GM23248 (cell line): ENCODE measurements around the gene TM4SF4. TPM values are rescaled to one million over a fixed set of nuclear protein-coding genes. Genes with fewer than 3 reads are reported as not detected.

Experiments
- DNase-seq: peaks from one replicate; pipeline ENCODE4 v3.0.0-alpha.2; 2015
- H2AFZ ChIP-seq: fragments of 200-600 bp; sonication (generic); 2 replicates; pipeline ENCODE4 v1.6.1; 2016; ENCODE audit warnings: antibody characterized with exemption
- H3F3A ChIP-seq: fragments of 200-600 bp; sonication (generic); 2 replicates; pipeline ENCODE4 v1.6.1; 2016; ENCODE audit warnings: mild to moderate bottlenecking, antibody characterized with exemption, mixed run types; ENCODE audit not compliant: insufficient read depth
- H3K27ac ChIP-seq: fragments of 200-600 bp; sonication (generic); 2 replicates; pipeline ENCODE4 v1.5.1; 2016; ENCODE audit warnings: mild to moderate bottlenecking
- H3K27me3 ChIP-seq: fragments of 200-600 bp; sonication (generic); replicated peaks from 2 replicates; pipeline ENCODE4 v1.6.1; 2016; ENCODE audit warnings: mild to moderate bottlenecking; ENCODE audit not compliant: insufficient read depth
- H3K36me3 ChIP-seq: fragments of 200-600 bp; sonication (generic); 2 replicates; pipeline ENCODE4 v1.6.1; 2016; ENCODE audit warnings: low read depth, mild to moderate bottlenecking
- H3K4me1 ChIP-seq: fragments of 200-600 bp; sonication (generic); 2 replicates; pipeline ENCODE4 v1.6.1; 2016; ENCODE audit warnings: mild to moderate bottlenecking; ENCODE audit not compliant: insufficient read depth
- H3K4me2 ChIP-seq: fragments of 200-600 bp; sonication (generic); one replicate; pipeline ENCODE4 v1.6.1; 2016; ENCODE audit warnings: mild to moderate bottlenecking; ENCODE audit not compliant: unreplicated experiment
- H3K4me3 ChIP-seq: fragments of 200-600 bp; sonication (generic); 2 replicates; pipeline ENCODE4 v1.5.1; 2016; ENCODE audit warnings: mild to moderate bottlenecking
- H3K79me2 ChIP-seq: fragments of 200-600 bp; sonication (generic); 2 replicates; pipeline ENCODE4 v1.6.1; 2016; ENCODE audit warnings: mild to moderate bottlenecking; ENCODE audit not compliant: insufficient read depth
- H3K9ac ChIP-seq: fragments of 200-600 bp; sonication (generic); 2 replicates; pipeline ENCODE4 v1.6.1; 2016; ENCODE audit warnings: mild to moderate bottlenecking
- H3K9me2 ChIP-seq: fragments of 200-600 bp; sonication (generic); 2 replicates; pipeline ENCODE4 v1.6.1; 2016; ENCODE audit warnings: mixed run types, mild to moderate bottlenecking, moderate library complexity; ENCODE audit not compliant: insufficient read depth
- H3K9me3 ChIP-seq: fragments of 200-600 bp; sonication (generic); one replicate; pipeline ENCODE4 v1.6.1; 2017; ENCODE audit warnings: low read depth
- H4K20me1 ChIP-seq: fragments of 200-600 bp; sonication (generic); 2 replicates; pipeline ENCODE4 v1.6.0; 2016; ENCODE audit not compliant: insufficient read depth
- EZH2 ChIP-seq: fragments of 200-600 bp; sonication (generic); IDR thresholded peaks from 2 replicates; pipeline ENCODE4 v1.6.1; 2018; ENCODE audit warnings: antibody characterized with exemption, mild to moderate bottlenecking; ENCODE audit not compliant: insufficient read depth, poor library complexity, severe bottlenecking
- EZH2phosphoT487 ChIP-seq: fragments of 200-600 bp; sonication (generic); IDR thresholded peaks from 2 replicates; pipeline ENCODE4 v1.6.1; 2018; ENCODE audit warnings: antibody characterized with exemption, moderate library complexity, mild to moderate bottlenecking, low read depth; ENCODE audit not compliant: insufficient read depth
- WGBS, 2 experiments: methylation state at CpG; one replicate each; pipeline ENCODE4 v1.1.6; 2015 to 2017; ENCODE audit warnings: low lambda C conversion rate in 2 of 2, low coverage in 1 of 2; ENCODE audit errors: missing lambda C conversion rate in 2 of 2; 5-methylcytosine and 5-hydroxymethylcytosine counted together
- in situ Hi-C: fragments of 300-500 bp; cut with MboI; formaldehyde crosslinking; loops from 2 replicates; pipeline ENCODE4 v1.15.0; 2020
- polyA plus RNA-seq: library from polyadenylated mRNA; unstranded; fragments of >200 nt; fragmentation: Nextera tagmentation; extraction: Ambion mirVana; gene quantifications from 2 replicates; pipeline ENCODE4 v1.2.1, GENCODE V29; 2016
- total RNA-seq: library from RNA; depleted of rRNA; stranded (reverse); fragments of >200 nt; shearing (Covaris generic); gene quantifications from 2 replicates; pipeline ENCODE4 v1.2.3, GENCODE V29; 2014; rRNA removed

The TM4SF4 gene
- total RNA-seq, result 0.97 TPM in 1 of 2 replicates, not detected in the other
- polyA plus RNA-seq, result 0.48 and 0.96 TPM in 2 replicates

GRCh38 chr3:149474250-149474817, at the start of gene TM4SF4:
Gene TM4SF4 (plus strand): TSS chr3:149474697. CDS start chr3:149474878, 181 bp downstream.
- Histone ChIP-seq H3K4me1 (peaks cover 55% of the 10 kb centered on the region), H3F3A (peaks cover 50% of the 10 kb centered on the region), H3K9me3 (no peaks in the 10 kb centered on the region), H3K9me2 (no peaks in the 10 kb centered on the region), H3K9ac (no peak within 1 kb of the TSS), H3K4me2 (peak within 1 kb of the TSS; percentile 11), H2AFZ (no peak within 1 kb of the TSS), H3K79me2 (no peaks in the 10 kb centered on the region), H3K27ac (peak within 1 kb of the TSS; percentile 65), H3K4me3 (no peak within 1 kb of the TSS), H4K20me1 (no peaks in the 10 kb centered on the region), H3K27me3 (no peaks in the 10 kb centered on the region), H3K36me3 (no peaks in the 10 kb centered on the region)
- DNase-seq, result no peak
- no peak for TF ChIP-seq EZH2phosphoT487
- TF ChIP-seq EZH2, result no peak
- in situ Hi-C loops, result no loop called here
- WGBS, 2 experiments, result 81% methylated on average over 5 of the region's 5 CpGs

GRCh38 chr3:149424918-149425317, 49.6 kb upstream of the TM4SF4 start:
- no peaks in the 10 kb centered on the region for H3K79me2 ChIP-seq
- no peak overlapping the region for H2AFZ ChIP-seq

GRCh38 chr3:149426325-149426724, 48.2 kb upstream of the TM4SF4 start:
- in situ Hi-C loops, result no loop called here
- no peak overlapping the region for H3K9ac ChIP-seq
- no peak for TF ChIP-seq EZH2phosphoT487
- TF ChIP-seq EZH2, result no peak

More at GRCh38 chr3:149424918-149425317, 49.6 kb upstream of the TM4SF4 start:
- H4K20me1 ChIP-seq, result no peaks in the 10 kb centered on the region
- in situ Hi-C loops, result no loop called here
- H3K27ac ChIP-seq, result no peak overlapping the region
- no peaks in the 10 kb centered on the region for H3K9me3 ChIP-seq
- H3K9me2 ChIP-seq, result no peaks in the 10 kb centered on the region
- no peaks in the 10 kb centered on the region for H3F3A ChIP-seq
- no peak overlapping the region for H3K9ac ChIP-seq
- no peaks in the 10 kb centered on the region for H3K4me1 ChIP-seq
- H3K4me2 ChIP-seq, result no peak overlapping the region
- no peaks in the 10 kb centered on the region for H3K27me3 ChIP-seq
- DNase-seq, result no peak
- WGBS, 2 experiments, result 96 to 100% methylated on average over 2 of the region's 2 CpGs
- TF ChIP-seq EZH2phosphoT487, result no peak
- TF ChIP-seq EZH2, result no peak
- no peaks in the 10 kb centered on the region for H3K36me3 ChIP-seq
- no peak overlapping the region for H3K4me3 ChIP-seq

GRCh38 chr3:149428087-149428486, 46.4 kb upstream of the TM4SF4 start:
- no peaks in the 10 kb centered on the region for H3K36me3 ChIP-seq
- no peak overlapping the region for H2AFZ ChIP-seq
- no peak overlapping the region for H3K9ac ChIP-seq
- H3K9me3 ChIP-seq, result no peaks in the 10 kb centered on the region
- H3K4me2 ChIP-seq, result no peak overlapping the region
- H3F3A ChIP-seq, result no peaks in the 10 kb centered on the region
- H3K4me1 ChIP-seq, result no peaks in the 10 kb centered on the region
- no peak overlapping the region for H3K4me3 ChIP-seq
- H3K79me2 ChIP-seq, result no peaks in the 10 kb centered on the region
- 72 to 73% methylated on average over 2 of the region's 2 CpGs for WGBS, 2 experiments
- H3K9me2 ChIP-seq, result no peaks in the 10 kb centered on the region
- H3K27me3 ChIP-seq, result no peaks in the 10 kb centered on the region
- H3K27ac ChIP-seq, result no peak overlapping the region
- no peak for DNase-seq
- no peak for TF ChIP-seq EZH2
- no peak for TF ChIP-seq EZH2phosphoT487
- in situ Hi-C loops, result no loop called here
- no peaks in the 10 kb centered on the region for H4K20me1 ChIP-seq

More at GRCh38 chr3:149426325-149426724, 48.2 kb upstream of the TM4SF4 start:
- 83% methylated on average over 2 of the region's 2 CpGs for WGBS, 2 experiments
- Histone ChIP-seq H3K79me2 (no peaks in the 10 kb centered on the region), H3K9me3 (no peaks in the 10 kb centered on the region), H3K4me2 (no peak overlapping the region), H3K4me1 (no peaks in the 10 kb centered on the region), H3K4me3 (no peak overlapping the region), H3K9me2 (no peaks in the 10 kb centered on the region), H3F3A (no peaks in the 10 kb centered on the region), H3K27me3 (no peaks in the 10 kb centered on the region), H4K20me1 (no peaks in the 10 kb centered on the region), H3K27ac (no peak overlapping the region), H2AFZ (no peak overlapping the region), H3K36me3 (no peaks in the 10 kb centered on the region)
- no peak for DNase-seq
